H1 (cell line): Measurements from ENCODE around the gene STPG1. TPM values are rescaled to one million over a fixed set of nuclear protein-coding genes. Genes with fewer than 3 reads are reported as not detected.

Experiments
- BRCA1 ChIP-seq: IDR thresholded peaks from 2 replicates; pipeline ENCODE4 v1.6.1; 2012; ENCODE audit warnings: low read depth, low read length, improper control_type of control experiment
- EGR1 ChIP-seq: IDR thresholded peaks from 2 replicates; pipeline ENCODE4 v1.6.1; 2011; ENCODE audit warnings: low read depth, low read length, borderline replicate concordance
- KDM4A ChIP-seq: IDR thresholded peaks from one replicate; pipeline ENCODE4 v1.7.1; 2012; ENCODE audit warnings: low read depth, mild to moderate bottlenecking, moderate library complexity, low read length, inconsistent platforms; ENCODE audit not compliant: severe bottlenecking
- NANOG ChIP-seq: IDR thresholded peaks from 2 replicates; pipeline ENCODE4 v1.6.1; 2011; ENCODE audit warnings: low read length, low read depth, mild to moderate bottlenecking, inconsistent platforms; ENCODE audit not compliant: insufficient read depth, poor library complexity, severe bottlenecking
- RFX5 ChIP-seq: IDR thresholded peaks from 2 replicates; pipeline ENCODE4 v1.6.1; 2011; ENCODE audit warnings: low read depth, low read length, improper control_type of control experiment, borderline replicate concordance
- SIN3A ChIP-seq, 2 experiments: IDR thresholded peaks in 1 of 2; conservative IDR thresholded peaks in 1 of 2; 2 replicates each; pipeline ENCODE4 v1.6.1; 2011 to 2012; ENCODE audit warnings: low read length in 2 of 2, improper control_type of control experiment in 1 of 2, low read depth in 1 of 2, mild to moderate bottlenecking in 1 of 2
- polyA plus RNA-seq, 7 experiments: library from polyadenylated mRNA; depleted of rRNA in 3 of 7; stranded (reverse) in 5 of 7; unstranded in 2 of 7; fragments of >200 nt in 5 of 7; fragments of 200-250 nt in 2 of 7; gene quantifications; 1 replicate in 5 of 7; 2 replicates in 1 of 7; 4 replicates in 1 of 7; pipeline versions ENCODE4 v1.2.1 to v1.2.3, GENCODE V29; 2011 to 2013; ENCODE audit warnings: missing spikeins in 2 of 7, mixed read lengths in 2 of 7
- total RNA-seq: library from RNA; stranded (reverse); fragmentation: NEBNext Ultra II Directional; extraction: Animal tissue kit (Norgen Biotek cat#: 25700); gene quantifications from 2 replicates; pipeline ENCODE4 v1.2.1, GENCODE V29; 2021
- TF ChIP-seq, protein P1 (sequence below): fragments of 300-600 bp; sonication (generic); IDR thresholded peaks from 2 replicates; pipeline ENCODE4 v1.7.1; 2012; ENCODE audit warnings: low read length, moderate library complexity, mild to moderate bottlenecking, inconsistent platforms; ENCODE audit not compliant: insufficient replicate concordance
- TF ChIP-seq, protein P2 (sequence below), 3 experiments: IDR thresholded peaks; 1 replicate in 2 of 3; 2 replicates in 1 of 3; pipeline versions ENCODE4 v1.5.1 to v1.6.1; 2011; ENCODE audit warnings: low read length in 3 of 3, mild to moderate bottlenecking in 3 of 3, inconsistent platforms in 2 of 3, low read depth in 1 of 3, moderate library complexity in 1 of 3; ENCODE audit not compliant: insufficient read depth in 1 of 3; ENCODE audit errors: control extremely low read depth in 1 of 3

STPG1 gene
- total and polyA plus RNA-seq, 2 of the 8 experiments (the other 6 are each of a cell fraction or from before 2014, with no cell fraction given): 10.3 to 11.2 TPM

DNA sequence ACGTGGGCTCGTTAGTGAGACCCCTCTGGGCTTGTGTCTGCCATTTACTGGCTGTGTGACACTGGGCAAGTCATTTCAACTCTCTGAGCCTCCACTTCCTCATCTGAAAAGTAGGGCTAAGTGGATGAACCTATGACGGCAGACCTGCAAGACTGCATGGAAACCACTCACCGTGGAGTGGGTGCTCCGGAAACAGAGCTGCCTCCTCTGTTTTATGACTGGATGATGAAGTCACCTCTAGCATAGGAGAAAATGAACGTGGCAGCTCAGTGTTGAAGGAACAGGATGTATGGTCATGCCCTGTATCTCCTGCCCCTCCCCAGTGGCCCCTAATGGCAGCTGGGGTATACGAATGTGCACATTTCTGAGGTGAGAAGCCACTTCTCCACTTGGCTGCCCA lies 40.5 kb downstream of the STPG1 start (continued):
- TF ChIP-seq, protein P1, sequence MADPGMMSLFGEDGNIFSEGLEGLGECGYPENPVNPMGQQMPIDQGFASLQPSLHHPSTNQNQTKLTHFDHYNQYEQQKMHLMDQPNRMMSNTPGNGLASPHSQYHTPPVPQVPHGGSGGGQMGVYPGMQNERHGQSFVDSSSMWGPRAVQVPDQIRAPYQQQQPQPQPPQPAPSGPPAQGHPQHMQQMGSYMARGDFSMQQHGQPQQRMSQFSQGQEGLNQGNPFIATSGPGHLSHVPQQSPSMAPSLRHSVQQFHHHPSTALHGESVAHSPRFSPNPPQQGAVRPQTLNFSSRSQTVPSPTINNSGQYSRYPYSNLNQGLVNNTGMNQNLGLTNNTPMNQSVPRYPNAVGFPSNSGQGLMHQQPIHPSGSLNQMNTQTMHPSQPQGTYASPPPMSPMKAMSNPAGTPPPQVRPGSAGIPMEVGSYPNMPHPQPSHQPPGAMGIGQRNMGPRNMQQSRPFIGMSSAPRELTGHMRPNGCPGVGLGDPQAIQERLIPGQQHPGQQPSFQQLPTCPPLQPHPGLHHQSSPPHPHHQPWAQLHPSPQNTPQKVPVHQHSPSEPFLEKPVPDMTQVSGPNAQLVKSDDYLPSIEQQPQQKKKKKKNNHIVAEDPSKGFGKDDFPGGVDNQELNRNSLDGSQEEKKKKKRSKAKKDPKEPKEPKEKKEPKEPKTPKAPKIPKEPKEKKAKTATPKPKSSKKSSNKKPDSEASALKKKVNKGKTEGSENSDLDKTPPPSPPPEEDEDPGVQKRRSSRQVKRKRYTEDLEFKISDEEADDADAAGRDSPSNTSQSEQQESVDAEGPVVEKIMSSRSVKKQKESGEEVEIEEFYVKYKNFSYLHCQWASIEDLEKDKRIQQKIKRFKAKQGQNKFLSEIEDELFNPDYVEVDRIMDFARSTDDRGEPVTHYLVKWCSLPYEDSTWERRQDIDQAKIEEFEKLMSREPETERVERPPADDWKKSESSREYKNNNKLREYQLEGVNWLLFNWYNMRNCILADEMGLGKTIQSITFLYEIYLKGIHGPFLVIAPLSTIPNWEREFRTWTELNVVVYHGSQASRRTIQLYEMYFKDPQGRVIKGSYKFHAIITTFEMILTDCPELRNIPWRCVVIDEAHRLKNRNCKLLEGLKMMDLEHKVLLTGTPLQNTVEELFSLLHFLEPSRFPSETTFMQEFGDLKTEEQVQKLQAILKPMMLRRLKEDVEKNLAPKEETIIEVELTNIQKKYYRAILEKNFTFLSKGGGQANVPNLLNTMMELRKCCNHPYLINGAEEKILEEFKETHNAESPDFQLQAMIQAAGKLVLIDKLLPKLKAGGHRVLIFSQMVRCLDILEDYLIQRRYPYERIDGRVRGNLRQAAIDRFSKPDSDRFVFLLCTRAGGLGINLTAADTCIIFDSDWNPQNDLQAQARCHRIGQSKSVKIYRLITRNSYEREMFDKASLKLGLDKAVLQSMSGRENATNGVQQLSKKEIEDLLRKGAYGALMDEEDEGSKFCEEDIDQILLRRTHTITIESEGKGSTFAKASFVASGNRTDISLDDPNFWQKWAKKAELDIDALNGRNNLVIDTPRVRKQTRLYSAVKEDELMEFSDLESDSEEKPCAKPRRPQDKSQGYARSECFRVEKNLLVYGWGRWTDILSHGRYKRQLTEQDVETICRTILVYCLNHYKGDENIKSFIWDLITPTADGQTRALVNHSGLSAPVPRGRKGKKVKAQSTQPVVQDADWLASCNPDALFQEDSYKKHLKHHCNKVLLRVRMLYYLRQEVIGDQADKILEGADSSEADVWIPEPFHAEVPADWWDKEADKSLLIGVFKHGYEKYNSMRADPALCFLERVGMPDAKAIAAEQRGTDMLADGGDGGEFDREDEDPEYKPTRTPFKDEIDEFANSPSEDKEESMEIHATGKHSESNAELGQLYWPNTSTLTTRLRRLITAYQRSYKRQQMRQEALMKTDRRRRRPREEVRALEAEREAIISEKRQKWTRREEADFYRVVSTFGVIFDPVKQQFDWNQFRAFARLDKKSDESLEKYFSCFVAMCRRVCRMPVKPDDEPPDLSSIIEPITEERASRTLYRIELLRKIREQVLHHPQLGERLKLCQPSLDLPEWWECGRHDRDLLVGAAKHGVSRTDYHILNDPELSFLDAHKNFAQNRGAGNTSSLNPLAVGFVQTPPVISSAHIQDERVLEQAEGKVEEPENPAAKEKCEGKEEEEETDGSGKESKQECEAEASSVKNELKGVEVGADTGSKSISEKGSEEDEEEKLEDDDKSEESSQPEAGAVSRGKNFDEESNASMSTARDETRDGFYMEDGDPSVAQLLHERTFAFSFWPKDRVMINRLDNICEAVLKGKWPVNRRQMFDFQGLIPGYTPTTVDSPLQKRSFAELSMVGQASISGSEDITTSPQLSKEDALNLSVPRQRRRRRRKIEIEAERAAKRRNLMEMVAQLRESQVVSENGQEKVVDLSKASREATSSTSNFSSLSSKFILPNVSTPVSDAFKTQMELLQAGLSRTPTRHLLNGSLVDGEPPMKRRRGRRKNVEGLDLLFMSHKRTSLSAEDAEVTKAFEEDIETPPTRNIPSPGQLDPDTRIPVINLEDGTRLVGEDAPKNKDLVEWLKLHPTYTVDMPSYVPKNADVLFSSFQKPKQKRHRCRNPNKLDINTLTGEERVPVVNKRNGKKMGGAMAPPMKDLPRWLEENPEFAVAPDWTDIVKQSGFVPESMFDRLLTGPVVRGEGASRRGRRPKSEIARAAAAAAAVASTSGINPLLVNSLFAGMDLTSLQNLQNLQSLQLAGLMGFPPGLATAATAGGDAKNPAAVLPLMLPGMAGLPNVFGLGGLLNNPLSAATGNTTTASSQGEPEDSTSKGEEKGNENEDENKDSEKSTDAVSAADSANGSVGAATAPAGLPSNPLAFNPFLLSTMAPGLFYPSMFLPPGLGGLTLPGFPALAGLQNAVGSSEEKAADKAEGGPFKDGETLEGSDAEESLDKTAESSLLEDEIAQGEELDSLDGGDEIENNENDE: no peak
- TF ChIP-seq SIN3A (conservative IDR thresholded peaks at IDR 0.05 in 1 of 2, IDR thresholded peaks at IDR 0.05 in 1 of 2; ENCODE audit: low read depth in 1 of 2, low read length in 2 of 2) (no peak), EGR1 (no peak), BRCA1 (no peak), KDM4A (no peak), RFX5 (no peak), NANOG (no peak)
- TF ChIP-seq, protein P2, sequence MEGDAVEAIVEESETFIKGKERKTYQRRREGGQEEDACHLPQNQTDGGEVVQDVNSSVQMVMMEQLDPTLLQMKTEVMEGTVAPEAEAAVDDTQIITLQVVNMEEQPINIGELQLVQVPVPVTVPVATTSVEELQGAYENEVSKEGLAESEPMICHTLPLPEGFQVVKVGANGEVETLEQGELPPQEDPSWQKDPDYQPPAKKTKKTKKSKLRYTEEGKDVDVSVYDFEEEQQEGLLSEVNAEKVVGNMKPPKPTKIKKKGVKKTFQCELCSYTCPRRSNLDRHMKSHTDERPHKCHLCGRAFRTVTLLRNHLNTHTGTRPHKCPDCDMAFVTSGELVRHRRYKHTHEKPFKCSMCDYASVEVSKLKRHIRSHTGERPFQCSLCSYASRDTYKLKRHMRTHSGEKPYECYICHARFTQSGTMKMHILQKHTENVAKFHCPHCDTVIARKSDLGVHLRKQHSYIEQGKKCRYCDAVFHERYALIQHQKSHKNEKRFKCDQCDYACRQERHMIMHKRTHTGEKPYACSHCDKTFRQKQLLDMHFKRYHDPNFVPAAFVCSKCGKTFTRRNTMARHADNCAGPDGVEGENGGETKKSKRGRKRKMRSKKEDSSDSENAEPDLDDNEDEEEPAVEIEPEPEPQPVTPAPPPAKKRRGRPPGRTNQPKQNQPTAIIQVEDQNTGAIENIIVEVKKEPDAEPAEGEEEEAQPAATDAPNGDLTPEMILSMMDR (IDR thresholded peaks at IDR 0.05; ENCODE audit: control extremely low read depth in 1 of 3, insufficient read depth in 1 of 3, low read depth in 1 of 3, low read length in 3 of 3): no peak
